PC-3 (cell line): Measurements from ENCODE around the gene VIPR2.

Experiments
- CTCF ChIP-seq: fragments of 300-600 bp; sonication (generic); conservative IDR thresholded peaks from 2 replicates; pipeline ENCODE4 v1.5.1; 2017; ENCODE audit warnings: antibody characterized with exemption, low read depth, mild to moderate bottlenecking, low read length
- EZH2 ChIP-seq: fragments of 300-600 bp; sonication (generic); IDR thresholded peaks from one replicate; pipeline ENCODE4 v1.6.1; 2017; ENCODE audit warnings: antibody characterized with exemption, mild to moderate bottlenecking, low read length; ENCODE audit not compliant: unreplicated experiment
- EZH2phosphoT487 ChIP-seq: fragments of 300-600 bp; sonication (generic); IDR thresholded peaks from 2 replicates; pipeline ENCODE4 v1.6.1; 2018; ENCODE audit warnings: mild to moderate bottlenecking, antibody characterized with exemption, low read length, borderline replicate concordance

DNA sequence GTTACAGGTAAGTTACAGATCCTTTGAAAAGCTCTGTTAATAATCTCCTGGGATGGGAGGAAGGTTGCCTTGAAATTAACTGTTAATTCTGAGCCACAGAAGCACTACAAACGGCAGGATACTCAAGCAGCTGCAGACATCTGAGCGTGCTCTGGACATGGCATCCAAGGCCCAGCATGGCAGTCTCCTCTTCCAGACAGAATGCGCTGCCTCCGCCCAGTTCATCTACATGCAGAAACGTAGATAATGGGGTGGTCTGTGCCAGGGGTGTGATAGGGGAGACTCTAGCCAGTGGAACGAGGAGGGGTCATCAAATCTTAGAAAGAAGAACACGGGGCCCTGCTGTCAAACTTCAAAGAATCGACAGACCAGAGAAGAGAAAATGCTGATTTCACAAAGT lies 13.8 kb downstream of the VIPR2 start:
- TF ChIP-seq EZH2phosphoT487 (no peak), CTCF (no peak), EZH2 (no peak)
